Activated T-helper 2 cell treated with anti-CD3 and anti-CD28 coated beads, Interferon-gamma antibody, Interleukin-2, Interleukin-4, amounts not matched to agents 10 μg/mL and 5 μg/mL and 100 μg/mL, durations not matched to agents 14 hours and 24 hours and 36 hours (primary cell): ENCODE data around the gene ACP6. TPM values are rescaled to one million over a fixed set of nuclear protein-coding genes. Genes with fewer than 3 reads are reported as not detected.
"Not testable (repeated sequence)": the region's sequence is repeated elsewhere in the genome, so short reads cannot be mapped to it uniquely, and the experiment has no call there.

Source experiments
- DNase-seq: peaks from one replicate; pipeline ENCODE4 v3.0.0; 2021; ENCODE audit warnings: low spot score
- H3K27ac Mint-ChIP-seq: one replicate; pipeline ENCODE4 v1.8.0; 2021; ENCODE audit warnings: mixed read lengths
- H3K27me3 Mint-ChIP-seq: one replicate; pipeline ENCODE4 v1.8.0; 2021; ENCODE audit warnings: low read depth, mixed read lengths
- H3K36me3 Mint-ChIP-seq: one replicate; pipeline ENCODE4 v1.8.0; 2021; ENCODE audit warnings: low read depth, mixed read lengths
- H3K4me1 Mint-ChIP-seq: one replicate; pipeline ENCODE4 v1.8.0; 2021; ENCODE audit warnings: low read depth, mixed read lengths
- H3K4me3 Mint-ChIP-seq: one replicate; pipeline ENCODE4 v1.8.0; 2021; ENCODE audit warnings: low read depth, mild to moderate bottlenecking, moderate library complexity, mixed read lengths
- H3K9me3 Mint-ChIP-seq: one replicate; pipeline ENCODE4 v1.8.0; 2021; ENCODE audit warnings: mixed read lengths
- intact Hi-C: fragments of 100-400 bp; cut with micrococcal nuclease; formaldehyde crosslinking; loops from one replicate; pipeline ENCODE4 v1.15.1; 2023
- total RNA-seq: library from RNA; stranded (reverse); gene quantifications from 2 replicates; pipeline ENCODE4 v1.2.3, GENCODE V29; 2022

The ACP6 gene
- total RNA-seq, 1 donor from 2014 or later = 13.4 TPM

DNA sequence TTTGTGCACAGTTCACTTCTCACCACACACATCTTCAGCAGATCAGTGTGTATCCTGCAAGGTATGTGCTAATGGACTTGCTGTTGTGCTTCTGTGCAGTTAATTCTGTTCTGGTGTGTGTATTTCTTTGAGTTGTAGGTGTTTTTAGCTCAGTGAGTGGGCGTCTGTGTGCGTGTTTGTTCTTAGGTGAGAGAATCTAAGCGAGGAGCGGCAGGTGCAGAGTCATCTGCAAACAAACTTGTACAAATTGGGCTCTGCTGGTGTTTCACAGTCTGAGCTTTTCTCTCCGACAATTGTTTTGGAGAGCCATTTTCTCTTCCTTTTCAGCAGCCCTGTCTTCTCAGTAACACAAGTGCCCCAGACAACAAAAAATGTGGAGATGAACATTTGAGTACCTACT, 43.6 kb downstream of the ACP6 start:
- Mint-ChIP-seq H3K36me3 (peaks cover 29% of the 10 kb centered on the region), H3K4me3 (no peak overlapping the region), H3K27me3 (no peaks in the 10 kb centered on the region), H3K9me3 (no peaks in the 10 kb centered on the region), H3K4me1 (peaks cover 35% of the 10 kb centered on the region), H3K27ac (peak overlapping the region; percentile 5)
- no peak for DNase-seq
- intact Hi-C loops = loop anchor here (1.0 to 5.0 kb wide), 3 partner anchors 28 to 131 kb away; no protein-coding TSS in a partner anchor

DNA sequence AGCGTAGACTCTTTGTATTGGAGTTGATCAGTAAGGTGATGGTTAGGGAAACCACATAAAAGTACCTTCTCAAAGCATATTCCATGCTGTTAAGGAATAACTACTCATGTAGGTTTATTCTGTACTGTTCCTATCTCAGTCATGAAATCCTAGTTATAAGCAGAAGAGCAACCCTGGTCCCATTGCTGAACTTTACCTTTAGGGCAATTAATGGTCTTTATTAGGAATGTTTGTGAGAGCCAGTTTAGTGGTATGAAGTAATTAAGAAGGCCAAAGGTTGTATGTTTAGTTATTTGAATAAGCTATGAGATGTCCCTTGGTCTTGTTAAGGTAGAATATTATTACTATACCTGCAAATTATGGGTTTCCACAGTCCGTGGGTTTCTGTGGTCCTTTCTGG, 44.0 kb downstream of the ACP6 start:
- Mint-ChIP-seq H3K27ac (no peak overlapping the region), H3K9me3 (no peaks in the 10 kb centered on the region), H3K4me1 (peaks cover 35% of the 10 kb centered on the region), H3K4me3 (no peak overlapping the region), H3K36me3 (peaks cover 33% of the 10 kb centered on the region), H3K27me3 (no peaks in the 10 kb centered on the region)
- DNase-seq = no peak
- intact Hi-C loops = loop anchor here (2.0 to 5.0 kb wide), 2 partner anchors 27 to 109 kb away; no protein-coding TSS in a partner anchor

- DNase-seq = no peak
- no peak overlapping the region for H3K4me3 Mint-ChIP-seq
- intact Hi-C loops = loop anchor here (5.0 kb wide), 1 partner anchor 108 kb away; no protein-coding TSS in a partner anchor
- no peaks in the 10 kb centered on the region for H3K9me3 Mint-ChIP-seq
- no peak overlapping the region for H3K27ac Mint-ChIP-seq
- peaks cover 40% of the 10 kb centered on the region for H3K36me3 Mint-ChIP-seq
- no peaks in the 10 kb centered on the region for H3K27me3 Mint-ChIP-seq
- peaks cover 35% of the 10 kb centered on the region for H3K4me1 Mint-ChIP-seq
Observed at GRCh38 chr1:147625362-147625995, 44.8 kb downstream of the ACP6 start.

GRCh38 chr1:147624529-147624928, 45.8 kb downstream of the ACP6 start:
- H3K27ac Mint-ChIP-seq = no peak overlapping the region
- intact Hi-C loops = no loop called here
- H3K27me3 Mint-ChIP-seq = no peaks in the 10 kb centered on the region
- H3K4me3 Mint-ChIP-seq = no peak overlapping the region
- DNase-seq = no peak
- peaks cover 49% of the 10 kb centered on the region for H3K36me3 Mint-ChIP-seq
- H3K9me3 Mint-ChIP-seq = no peaks in the 10 kb centered on the region
- peaks cover 30% of the 10 kb centered on the region for H3K4me1 Mint-ChIP-seq

DNA sequence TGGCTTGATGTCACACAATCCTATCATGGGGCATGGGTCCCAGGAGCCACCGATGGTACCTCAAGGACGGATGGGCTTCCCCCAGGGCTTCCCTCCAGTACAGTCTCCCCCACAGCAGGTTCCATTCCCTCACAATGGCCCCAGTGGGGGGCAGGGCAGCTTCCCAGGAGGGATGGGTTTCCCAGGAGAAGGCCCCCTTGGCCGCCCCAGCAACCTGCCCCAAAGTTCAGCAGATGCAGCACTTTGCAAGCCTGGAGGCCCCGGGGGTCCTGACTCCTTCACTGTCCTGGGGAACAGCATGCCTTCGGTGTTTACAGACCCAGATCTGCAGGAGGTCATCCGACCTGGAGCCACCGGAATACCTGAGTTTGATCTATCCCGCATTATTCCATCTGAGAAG, 46.3 kb downstream of the ACP6 start:
- no peaks in the 10 kb centered on the region for H3K27me3 Mint-ChIP-seq
- H3K9me3 Mint-ChIP-seq = no peaks in the 10 kb centered on the region
- peaks cover 52% of the 10 kb centered on the region for H3K36me3 Mint-ChIP-seq
- intact Hi-C loops = no loop called here
- DNase-seq = no peak
- H3K4me3 Mint-ChIP-seq = no peak overlapping the region
- no peak overlapping the region for H3K27ac Mint-ChIP-seq
- peaks cover 25% of the 10 kb centered on the region for H3K4me1 Mint-ChIP-seq

DNA sequence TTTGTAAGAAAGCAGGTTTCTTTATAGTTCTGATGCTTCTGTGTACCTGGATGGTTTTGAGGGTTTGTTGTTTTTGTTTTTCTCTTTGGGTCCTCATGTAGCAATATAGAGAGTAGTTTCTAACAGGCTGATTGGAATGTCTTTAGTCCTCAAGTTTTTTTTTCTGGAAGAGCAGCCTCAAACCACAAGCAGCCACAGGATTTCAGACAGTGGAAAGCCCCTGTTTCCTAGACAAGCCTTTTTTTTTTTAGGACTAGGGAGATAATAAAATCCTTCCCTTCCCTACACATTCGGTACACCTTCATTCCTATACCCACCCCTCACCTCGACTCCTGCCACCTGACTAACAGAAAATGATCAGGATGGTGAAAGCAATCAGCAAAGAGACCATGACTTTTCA, 47.6 kb downstream of the ACP6 start:
- peaks cover 64% of the 10 kb centered on the region for H3K36me3 Mint-ChIP-seq
- intact Hi-C loops = no loop called here

DNA sequence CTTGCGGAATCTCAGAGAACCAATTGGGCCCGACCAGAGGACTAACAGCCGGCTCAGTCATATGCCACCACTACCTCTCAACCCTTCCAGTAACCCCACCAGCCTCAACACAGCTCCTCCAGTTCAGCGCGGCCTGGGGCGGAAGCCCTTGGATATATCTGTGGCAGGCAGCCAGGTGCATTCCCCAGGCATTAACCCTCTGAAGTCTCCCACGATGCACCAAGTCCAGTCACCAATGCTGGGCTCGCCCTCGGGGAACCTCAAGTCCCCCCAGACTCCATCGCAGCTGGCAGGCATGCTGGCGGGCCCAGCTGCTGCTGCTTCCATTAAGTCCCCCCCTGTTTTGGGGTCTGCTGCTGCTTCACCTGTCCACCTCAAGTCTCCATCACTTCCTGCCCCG, 49.8 kb downstream of the ACP6 start:
- DNase-seq = no peak
- H3K4me1 Mint-ChIP-seq = peaks cover 35% of the 10 kb centered on the region
- intact Hi-C loops = no loop called here
- no peak overlapping the region for H3K27ac Mint-ChIP-seq
- H3K27me3 Mint-ChIP-seq = no peaks in the 10 kb centered on the region
- H3K4me3 Mint-ChIP-seq = no peak overlapping the region
- H3K36me3 Mint-ChIP-seq = peaks cover 72% of the 10 kb centered on the region
- H3K9me3 Mint-ChIP-seq = no peaks in the 10 kb centered on the region

More for the DNA sequence above, 47.6 kb downstream of the ACP6 start:
- Mint-ChIP-seq H3K9me3 (no peaks in the 10 kb centered on the region), H3K27ac (no peak overlapping the region), H3K4me1 (peaks cover 30% of the 10 kb centered on the region), H3K27me3 (no peaks in the 10 kb centered on the region), H3K4me3 (no peak overlapping the region)
- no peak for DNase-seq

- no peak for DNase-seq
- Mint-ChIP-seq H3K36me3 (peaks cover 74% of the 10 kb centered on the region), H3K27ac (no peak overlapping the region), H3K27me3 (no peaks in the 10 kb centered on the region), H3K4me1 (peaks cover 38% of the 10 kb centered on the region), H3K9me3 (no peaks in the 10 kb centered on the region), H3K4me3 (no peak overlapping the region)
- intact Hi-C loops = loop anchor here (2.0 kb wide), 1 partner anchor 125 kb away; no protein-coding TSS in a partner anchor
Observed at GRCh38 chr1:147619741-147620140, 50.6 kb downstream of the ACP6 start.

- peaks cover 42% of the 10 kb centered on the region for H3K4me1 Mint-ChIP-seq
- no peaks in the 10 kb centered on the region for H3K9me3 Mint-ChIP-seq
- peak overlapping the region; percentile 85 for H3K27ac Mint-ChIP-seq
- peak overlapping the region; percentile 48 for H3K4me3 Mint-ChIP-seq
- no peaks in the 10 kb centered on the region for H3K27me3 Mint-ChIP-seq
- no peak for DNase-seq
- intact Hi-C loops = loop anchor here (1.0 to 2.0 kb wide), 3 partner anchors 18 to 124 kb away; no protein-coding TSS in a partner anchor
- peaks cover 84% of the 10 kb centered on the region for H3K36me3 Mint-ChIP-seq
Observed at GRCh38 chr1:147618771-147619170, 51.6 kb downstream of the ACP6 start.

DNA sequence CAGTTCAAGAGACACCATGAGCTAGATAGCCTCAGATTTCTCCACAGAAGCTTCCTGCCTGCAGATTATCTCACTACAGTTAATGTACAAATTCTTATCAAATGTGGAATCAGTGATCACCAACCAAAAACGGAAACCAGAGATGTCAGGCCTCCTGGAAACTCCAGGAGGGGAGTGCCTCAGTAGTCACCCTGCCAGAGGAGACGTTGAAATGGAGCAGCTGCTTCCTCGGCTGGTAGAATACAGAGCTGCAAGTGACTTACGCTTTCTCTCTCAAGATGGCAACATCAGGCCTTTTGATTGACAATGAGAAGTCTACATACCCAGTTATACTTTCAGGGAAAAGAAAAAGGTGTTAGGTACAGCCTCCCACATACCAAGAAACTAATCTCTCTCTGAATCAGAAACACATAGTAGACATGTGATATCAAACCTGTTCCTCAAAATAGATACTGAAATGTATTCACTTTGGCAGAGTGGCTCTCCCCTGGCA, 52.2 kb downstream of the ACP6 start:
- Mint-ChIP-seq H3K27ac (peak overlapping the region; percentile 85), H3K27me3 (no peaks in the 10 kb centered on the region), H3K9me3 (no peaks in the 10 kb centered on the region), H3K36me3 (peaks cover 86% of the 10 kb centered on the region), H3K4me1 (peaks cover 43% of the 10 kb centered on the region), H3K4me3 (peak overlapping the region; percentile 48)
- intact Hi-C loops = loop anchor here (1.0 to 2.0 kb wide), 3 partner anchors 18 to 123 kb away; no protein-coding TSS in a partner anchor
- DNase-seq = peak; percentile 74

DNA sequence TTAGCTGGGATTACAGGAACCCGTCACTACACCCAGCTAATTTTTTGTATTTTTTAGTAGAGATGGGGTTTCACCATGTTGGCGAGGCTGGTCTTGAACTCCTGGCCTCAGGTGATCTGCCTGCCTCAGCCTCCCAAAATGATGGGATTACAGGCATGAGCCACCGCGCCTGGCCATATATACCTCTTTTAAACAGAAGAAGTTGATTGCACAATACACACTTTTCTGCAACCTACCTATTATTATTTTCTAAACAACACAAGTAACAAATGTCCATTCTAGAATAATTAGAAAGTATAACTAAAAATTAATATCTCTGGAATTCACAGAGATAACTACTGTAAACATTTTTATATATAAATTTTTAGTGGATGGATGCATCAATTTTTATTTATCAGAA, 55.4 kb downstream of the ACP6 start:
- H3K4me1 Mint-ChIP-seq = peaks cover 42% of the 10 kb centered on the region
- H3K4me3 Mint-ChIP-seq, DNase-seq, H3K9me3 Mint-ChIP-seq, H3K27ac Mint-ChIP-seq, H3K27me3 Mint-ChIP-seq, intact Hi-C loops: not testable (repeated sequence)
- peaks cover 79% of the 10 kb centered on the region for H3K36me3 Mint-ChIP-seq

GRCh38 chr1:147613506-147613905, 56.8 kb downstream of the ACP6 start:
- no peak for DNase-seq
- intact Hi-C loops = no loop called here
- H3K27ac Mint-ChIP-seq = no peak overlapping the region
- peaks cover 40% of the 10 kb centered on the region for H3K4me1 Mint-ChIP-seq
- H3K27me3 Mint-ChIP-seq = no peaks in the 10 kb centered on the region
- H3K36me3 Mint-ChIP-seq = peaks cover 79% of the 10 kb centered on the region
- no peaks in the 10 kb centered on the region for H3K9me3 Mint-ChIP-seq
- H3K4me3 Mint-ChIP-seq = no peak overlapping the region

DNA sequence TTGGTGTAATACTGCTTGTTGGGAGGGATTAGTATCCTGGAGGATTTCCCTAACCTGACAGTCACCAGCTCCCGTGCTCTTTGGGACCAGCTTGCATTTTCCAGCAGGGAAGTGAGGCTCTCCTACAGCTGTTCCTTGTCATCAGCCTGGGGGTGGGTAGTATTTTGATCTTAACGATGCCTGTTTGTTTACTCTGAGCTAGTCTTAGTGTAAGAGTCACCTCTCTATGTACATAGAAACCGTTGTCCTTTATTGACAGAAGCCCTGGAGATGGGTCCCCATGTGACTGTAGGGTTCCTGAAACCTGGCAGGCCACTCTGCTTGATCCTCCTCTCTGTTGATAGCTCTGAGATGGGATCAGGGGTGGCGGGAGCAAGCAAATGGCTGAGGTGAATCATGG, 58.0 kb downstream of the ACP6 start:
- Mint-ChIP-seq H3K4me3 (no peak overlapping the region), H3K36me3 (peaks cover 83% of the 10 kb centered on the region), H3K9me3 (no peaks in the 10 kb centered on the region), H3K27ac (no peak overlapping the region), H3K27me3 (no peaks in the 10 kb centered on the region), H3K4me1 (peaks cover 33% of the 10 kb centered on the region)
- DNase-seq = no peak
- intact Hi-C loops = no loop called here
